ENCODE data around the gene MTERF4.

The MTERF4 gene

DNA sequence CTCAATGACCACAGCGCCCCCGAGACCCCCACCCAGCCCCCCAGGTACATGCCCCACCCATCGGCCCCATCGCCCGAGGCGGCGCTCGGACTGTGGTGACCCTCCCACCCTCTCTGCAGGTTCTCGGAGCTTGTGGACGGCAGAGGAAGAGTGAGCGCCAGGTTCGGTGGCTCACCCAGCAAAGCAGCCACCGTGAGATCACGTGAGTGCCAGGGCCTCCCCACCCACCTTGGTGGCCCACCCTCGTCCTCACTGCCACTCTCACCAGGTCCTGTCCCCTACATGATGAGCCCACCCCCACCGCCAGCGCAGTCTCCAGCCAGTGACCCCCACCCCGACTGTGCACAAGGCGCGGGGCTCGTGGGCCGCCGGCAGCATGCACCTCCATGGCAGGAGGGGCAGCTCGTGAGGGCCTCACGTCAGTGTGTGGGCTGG is 30.4 kb downstream of the MTERF4 start:
- DNase-seq (ENCODE audit: extremely low read depth in 1 of 2, low read depth in 1 of 2): no peak

DNA sequence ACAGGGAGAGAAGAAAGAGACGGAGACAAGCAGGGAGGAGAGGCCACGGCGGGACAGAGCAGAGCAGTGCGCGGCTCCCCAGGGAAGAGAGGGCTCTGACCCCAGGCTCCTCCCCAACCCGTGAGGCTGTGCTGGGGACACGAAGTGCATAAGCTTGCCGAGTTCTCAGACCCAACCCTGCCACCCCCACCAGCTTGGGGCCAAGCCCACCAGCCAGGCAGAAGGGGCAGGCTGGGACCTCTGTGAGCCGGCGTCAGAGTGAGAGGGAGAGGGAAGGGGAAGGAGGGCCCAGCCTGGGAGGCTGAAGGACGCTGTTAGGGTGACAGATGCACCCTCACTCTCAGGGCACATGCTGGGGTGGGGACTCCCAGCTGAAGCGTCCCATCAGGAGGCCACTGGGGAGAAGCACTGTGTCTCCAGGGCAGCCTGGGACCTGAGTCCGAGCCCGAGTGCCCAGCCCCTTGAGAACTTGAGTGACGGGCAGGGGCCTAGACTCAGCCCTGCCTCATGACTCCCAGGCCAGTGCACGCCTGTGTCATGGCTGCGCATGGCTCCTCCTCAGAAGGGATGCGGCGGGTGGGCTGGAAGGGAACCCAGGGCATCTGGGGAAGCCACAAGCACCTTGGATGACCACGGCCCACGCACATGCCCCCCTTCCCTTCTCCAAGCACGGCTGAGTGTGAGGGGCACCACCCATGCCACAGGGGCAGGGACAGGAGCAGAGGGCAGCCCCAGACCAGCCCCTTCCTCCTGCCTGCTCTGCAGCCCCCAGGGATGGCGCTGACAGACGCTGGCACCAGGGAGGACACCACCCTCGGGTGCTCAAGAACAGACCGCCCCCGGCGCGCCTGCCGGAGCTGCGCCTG is 31.0 kb downstream of the MTERF4 start:
- no peak for DNase-seq (ENCODE audit: extremely low read depth in 1 of 2, low read depth in 1 of 2)

DNA sequence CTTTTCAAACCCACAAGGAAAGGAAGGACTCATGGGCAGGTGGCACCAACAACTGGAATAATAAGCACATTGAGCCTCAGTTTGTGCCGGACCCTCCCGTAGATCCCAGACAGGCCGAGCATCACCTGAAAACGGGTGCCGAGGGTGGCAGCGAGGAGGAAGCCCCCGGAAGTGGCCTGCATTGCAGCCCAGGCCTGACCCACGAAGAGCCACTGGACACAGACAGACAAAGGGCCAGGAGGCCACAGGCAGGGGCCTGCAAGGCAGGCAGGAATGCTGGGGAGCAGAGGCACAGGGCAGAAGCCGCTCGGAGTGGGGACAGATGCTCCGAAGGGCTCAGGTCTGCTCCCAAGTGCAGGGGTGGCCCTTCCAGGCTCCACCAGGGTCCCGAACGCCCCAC is 31.7 kb downstream of the MTERF4 start:
- no peak for DNase-seq (ENCODE audit: extremely low read depth in 1 of 2, low read depth in 1 of 2)

DNA sequence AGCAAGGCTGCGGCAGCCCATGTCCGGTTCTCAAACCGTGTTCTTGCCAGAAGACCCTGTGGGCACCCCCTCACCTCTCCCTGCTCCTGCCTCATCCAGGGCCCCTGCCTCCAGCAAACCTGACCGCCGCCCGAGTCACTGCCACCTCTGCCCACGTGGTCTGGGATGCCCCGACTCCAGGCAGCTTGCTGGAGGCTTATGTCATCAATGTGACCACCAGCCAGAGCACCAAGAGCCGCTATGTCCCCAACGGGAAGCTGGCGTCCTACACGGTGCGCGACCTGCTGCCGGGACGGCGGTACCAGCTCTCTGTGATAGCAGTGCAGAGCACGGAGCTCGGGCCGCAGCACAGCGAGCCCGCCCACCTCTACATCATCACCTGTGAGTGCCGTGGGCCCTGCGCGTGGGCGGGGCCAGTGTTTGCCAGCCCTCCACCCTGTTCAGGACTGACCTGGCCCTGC is 32.2 kb downstream of the MTERF4 start:
- DNase-seq (ENCODE audit: extremely low read depth in 1 of 2, low read depth in 1 of 2): no peak

DNA sequence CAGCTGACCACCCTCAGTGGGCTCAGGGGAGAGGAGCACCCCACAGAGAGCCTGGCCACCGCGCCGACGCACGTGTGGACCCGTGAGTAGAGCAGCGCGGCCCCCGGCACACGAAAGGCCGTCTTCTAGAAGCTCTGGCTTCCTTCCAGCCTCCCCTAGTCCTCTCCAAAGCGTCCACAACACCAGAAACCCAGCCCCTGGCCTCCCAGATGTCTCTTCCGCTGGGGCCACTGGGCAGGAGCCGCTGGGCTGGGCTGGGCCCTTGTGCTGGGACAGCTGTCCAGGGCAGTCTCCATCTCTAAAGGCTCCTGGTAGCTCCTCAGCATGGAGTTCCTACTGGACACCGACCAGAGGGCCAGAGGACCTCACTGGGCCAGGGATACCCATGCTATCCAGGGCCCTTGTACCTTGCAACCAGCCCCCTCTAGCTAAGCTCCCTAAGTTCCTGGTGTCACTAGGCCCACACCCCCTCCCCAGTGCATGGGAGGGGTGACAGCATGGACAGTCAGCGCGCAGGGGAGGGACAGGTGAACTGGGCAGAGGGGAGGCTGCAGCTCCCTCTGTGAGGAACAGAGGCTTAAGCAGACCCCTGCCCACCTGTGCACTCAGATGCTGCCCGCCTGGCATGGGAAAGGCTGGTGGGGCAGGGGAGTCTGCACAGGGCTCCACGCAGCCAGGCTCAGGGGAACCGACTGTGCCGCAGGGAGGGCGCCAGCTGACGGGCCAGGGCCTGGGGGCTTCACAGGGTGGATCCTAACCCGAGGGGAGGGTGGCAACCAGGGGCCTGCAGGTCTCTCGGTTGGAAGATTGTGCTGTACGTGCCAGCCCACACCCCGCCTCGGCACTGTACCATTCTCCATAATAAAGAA is 32.9 kb downstream of the MTERF4 start:
- no peak for DNase-seq (ENCODE audit: extremely low read depth in 1 of 2, low read depth in 1 of 2)

DNA sequence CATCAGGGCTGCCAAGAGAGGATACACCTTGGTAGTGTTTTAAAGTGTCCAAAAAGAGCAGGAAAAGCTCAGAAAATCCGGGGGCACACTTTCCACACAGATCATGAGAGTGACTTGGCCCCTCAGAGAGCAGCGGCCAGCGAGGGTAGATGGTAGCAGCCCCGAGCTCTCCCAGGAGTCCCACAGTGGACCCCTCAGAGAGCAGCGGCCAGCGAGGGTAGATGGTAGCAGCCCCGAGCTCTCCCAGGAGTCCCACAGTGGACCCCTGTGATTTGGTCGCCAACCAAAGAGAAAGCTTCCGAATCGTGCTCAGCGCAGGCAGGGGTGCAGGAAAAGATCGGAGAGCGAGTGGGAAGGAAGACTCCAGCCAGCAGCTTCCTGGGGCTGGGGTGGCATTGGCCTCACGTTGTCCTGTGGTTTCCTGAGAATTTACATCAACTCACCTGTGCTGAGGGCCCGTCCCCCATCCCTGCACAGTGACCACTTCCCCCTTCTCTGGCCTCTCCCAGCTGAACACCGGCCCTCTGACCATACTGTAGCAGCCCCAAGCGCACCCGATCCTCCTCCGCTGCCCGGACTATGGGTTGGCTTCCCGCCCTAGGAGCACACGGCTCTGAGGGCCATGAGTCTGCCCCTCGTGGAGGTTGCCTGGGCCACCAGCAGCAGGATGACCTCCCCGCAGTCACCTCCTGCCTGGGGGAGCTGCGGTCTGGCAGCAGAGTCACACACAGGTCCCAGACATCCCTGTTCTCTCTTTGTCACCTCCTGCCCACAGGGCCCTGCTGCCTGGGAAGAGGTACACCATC is 33.7 kb downstream of the MTERF4 start:
- no peak for DNase-seq (ENCODE audit: extremely low read depth in 1 of 2, low read depth in 1 of 2)

DNA sequence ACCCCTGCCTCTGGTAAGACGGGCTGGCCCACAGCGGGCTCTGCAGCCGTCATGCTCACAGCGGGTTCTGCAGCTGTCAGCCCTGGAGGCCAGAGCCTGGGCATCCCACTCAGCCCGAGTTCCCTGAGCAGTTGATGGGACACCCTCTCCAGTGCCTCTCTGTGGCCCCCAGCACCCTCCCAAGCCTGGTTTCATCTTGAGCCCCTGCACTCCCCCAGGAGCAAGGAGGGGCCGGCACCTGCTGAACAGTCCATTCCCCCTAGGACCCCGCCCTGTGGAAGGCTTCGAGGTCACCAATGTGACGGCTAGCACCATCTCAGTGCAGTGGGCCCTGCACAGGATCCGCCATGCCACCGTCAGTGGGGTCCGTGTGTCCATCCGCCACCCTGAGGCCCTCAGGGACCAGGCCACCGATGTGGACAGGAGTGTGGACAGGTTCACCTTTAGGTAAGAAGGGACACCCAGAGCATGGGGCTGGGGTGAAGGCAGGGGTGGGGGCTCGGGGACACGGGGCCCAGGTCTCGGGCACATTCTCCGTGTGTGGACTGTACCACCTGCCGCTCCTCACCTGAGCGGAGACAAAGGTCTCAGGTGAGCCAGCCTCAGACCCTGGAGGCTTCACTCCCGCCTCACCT is 34.5 kb downstream of the MTERF4 start:
- no peak for DNase-seq (ENCODE audit: extremely low read depth in 1 of 2, low read depth in 1 of 2)

DNA sequence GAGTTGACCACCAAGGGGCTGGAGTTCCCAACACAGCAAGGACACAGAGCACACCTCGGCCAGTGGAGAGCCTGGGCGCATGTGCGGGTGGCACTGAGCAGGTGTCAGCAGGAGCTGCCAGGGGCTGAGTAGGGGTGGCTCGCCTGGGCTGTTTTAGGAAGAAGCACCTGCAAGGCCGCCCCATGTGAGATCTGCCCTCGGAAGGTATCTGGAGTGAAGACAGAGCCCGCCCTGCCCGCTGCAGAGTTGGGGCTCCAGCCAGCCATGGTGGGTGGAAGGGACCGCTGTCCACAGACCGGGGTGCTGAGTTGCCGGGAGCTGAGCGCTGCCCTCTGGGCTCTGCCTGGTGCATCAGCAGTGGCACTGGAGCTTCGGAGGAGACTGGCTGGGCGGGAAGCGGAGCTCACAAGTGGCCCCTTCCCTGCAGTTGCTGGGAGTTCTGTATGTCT is 35.2 kb downstream of the MTERF4 start:
- no peak for DNase-seq (ENCODE audit: extremely low read depth in 1 of 2, low read depth in 1 of 2)

DNA sequence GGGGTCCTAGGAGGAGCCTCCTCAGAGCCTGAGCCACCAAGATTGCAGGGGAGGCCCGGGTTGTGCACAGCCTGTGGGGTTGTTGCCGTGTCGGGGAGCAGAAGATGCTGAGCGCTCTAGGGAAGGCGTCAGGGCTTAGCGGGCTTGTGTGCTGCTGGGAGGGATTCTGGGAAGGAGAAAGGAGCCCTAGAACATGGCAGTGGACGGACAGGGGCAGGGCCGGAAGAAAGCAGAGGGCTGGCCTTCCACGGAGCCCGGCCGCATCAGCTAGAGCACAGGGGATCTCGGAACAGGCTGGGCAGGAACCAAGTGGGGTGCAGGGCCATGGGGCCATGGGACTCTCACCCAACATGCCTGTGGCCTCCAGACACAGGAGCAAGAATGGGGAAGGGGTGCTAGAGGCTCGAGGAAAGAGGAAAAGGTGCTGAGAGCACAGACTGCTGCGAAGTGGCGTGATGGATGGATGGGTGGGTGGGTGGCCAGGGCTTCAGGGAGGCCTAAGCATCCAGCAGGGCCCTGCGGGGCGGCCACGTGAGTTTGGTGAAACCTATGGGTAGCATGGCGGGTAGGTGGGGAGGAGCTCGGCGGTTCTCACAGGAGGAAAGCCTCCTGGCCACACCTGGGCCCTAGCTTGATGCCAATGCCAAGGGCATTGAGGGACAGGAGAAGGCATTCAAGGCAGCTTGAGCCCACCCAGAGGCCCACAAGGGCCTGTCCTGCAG is 35.8 kb downstream of the MTERF4 start:
- DNase-seq (ENCODE audit: extremely low read depth in 1 of 2, low read depth in 1 of 2): no peak

DNA sequence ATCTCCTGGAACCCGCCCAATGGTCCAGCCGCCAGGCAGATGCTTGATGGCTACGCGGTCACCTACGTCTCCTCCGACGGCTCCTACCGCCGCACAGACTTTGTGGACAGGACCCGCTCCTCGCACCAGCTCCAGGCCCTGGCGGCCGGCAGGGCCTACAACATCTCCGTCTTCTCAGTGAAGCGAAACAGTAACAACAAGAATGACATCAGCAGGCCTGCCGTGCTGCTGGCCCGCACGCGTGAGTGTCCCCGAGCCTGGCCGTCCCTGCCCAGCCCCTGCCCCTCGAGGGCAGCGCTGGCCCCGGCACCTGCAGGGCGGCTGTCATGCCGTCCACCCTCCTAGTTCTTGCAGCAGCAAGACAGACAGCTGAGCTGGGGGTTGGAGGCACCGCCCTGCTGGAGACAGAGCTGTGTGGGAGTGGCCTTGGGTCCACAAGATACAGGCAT is 36.7 kb downstream of the MTERF4 start:
- DNase-seq (ENCODE audit: extremely low read depth in 1 of 2, low read depth in 1 of 2): no peak

DNA sequence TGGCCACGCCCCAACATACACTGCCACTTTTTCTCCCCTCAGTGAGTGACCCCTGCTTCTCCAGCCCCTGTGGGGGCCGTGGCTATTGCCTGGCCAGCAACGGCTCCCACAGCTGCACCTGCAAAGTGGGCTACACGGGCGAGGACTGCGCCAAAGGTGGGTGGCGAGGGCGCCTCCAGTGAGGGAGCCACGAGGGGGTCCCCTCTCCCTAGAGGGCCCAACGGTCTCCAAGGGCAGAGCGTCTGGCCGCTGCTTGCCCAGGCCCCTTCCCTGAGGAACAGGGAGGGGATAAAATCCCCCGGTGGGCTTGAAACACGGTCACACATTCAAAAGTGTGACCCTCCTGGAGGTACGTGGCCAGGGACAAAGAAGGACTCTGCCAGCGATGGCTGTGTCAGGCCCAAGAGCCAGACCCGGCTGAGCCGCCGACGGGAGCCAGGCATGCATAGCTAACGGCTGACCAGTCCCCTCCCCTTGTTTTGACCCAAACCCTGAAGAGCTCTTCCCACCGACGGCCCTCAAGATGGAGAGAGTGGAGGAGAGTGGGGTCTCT is 37.2 kb downstream of the MTERF4 start:
- DNase-seq (ENCODE audit: extremely low read depth in 1 of 2, low read depth in 1 of 2): no peak

DNA sequence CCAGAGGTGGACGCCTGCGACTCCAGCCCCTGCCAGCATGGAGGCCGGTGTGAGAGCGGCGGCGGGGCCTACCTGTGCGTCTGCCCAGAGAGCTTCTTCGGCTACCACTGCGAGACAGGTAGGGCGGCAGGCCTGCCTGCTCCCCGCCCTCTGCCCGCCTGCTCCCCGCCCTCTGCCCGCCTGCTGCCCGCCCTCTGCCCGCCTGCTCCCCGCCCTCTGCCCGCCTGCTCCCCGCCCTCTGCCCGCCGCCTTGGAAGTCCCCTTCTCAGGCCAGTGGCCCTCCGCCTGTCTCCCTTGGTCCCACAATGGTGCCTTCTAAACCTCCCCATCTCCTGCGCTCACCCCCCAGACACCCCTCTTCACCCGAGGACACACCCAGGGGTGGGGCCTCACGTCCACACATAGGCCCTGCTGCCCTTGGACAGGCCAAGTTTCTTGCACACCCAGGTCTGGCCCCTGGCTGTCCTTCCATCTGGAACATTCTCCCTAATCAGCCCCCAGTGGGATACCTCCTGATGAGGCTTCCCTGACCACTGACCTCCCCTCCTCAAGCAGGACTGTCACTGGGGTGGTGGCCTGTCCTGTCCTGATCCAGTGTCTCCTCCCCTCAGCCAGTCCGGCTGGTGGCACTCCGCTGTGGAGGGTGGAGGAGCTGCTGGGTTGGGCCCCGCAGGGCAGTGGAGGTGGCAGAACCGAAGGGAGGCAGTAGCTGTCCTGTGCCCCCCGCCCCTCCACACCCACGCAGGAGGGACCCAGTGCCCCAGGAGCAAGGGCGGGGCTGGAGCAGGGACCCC is 37.9 kb downstream of the MTERF4 start:
- DNase-seq (ENCODE audit: extremely low read depth in 1 of 2, low read depth in 1 of 2): peak; percentile 14 to 22

DNA sequence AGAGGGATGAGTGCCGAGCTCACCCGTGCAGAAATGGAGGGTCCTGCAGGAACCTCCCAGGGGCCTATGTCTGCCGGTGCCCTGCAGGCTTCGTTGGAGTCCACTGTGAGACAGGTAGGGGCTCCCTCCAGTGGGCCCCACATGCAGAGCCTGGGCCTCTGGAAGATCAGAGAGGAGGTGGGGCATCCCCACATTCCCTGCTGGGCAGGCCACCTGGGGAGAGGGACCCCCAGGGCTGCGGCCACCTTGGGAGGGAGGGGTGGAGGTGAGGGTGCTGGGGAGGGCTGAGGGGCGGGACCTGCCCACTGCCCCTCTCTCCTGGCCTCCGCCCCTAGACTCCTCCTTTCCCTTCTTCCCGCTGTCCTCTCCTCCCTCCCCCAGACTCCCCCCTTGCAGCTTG is 38.5 kb downstream of the MTERF4 start:
- no peak for DNase-seq (ENCODE audit: extremely low read depth in 1 of 2, low read depth in 1 of 2)

DNA sequence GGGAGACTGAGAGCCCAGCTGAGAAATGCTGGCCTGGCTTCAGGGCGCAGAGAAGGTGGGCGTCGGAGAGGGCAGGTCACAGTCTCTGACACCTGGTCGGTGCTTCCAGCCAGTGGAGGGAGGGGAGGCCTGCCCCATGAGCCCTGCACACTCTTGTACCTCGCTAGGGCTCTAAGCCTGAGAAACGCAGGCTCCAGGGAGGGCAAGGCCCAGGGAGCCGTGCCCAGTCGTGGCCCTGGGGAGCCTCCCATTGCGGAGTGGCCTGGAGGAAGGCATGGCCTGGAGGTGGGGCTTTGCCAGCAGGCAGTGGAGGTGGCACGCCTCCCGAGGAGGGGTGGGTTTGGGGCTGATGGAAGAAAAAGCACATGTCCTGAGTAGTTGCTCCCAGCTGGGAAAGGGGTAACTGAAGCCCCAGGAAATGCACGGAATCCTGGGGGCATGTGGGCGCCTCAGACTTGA is 39.0 kb downstream of the MTERF4 start:
- no peak for DNase-seq (ENCODE audit: extremely low read depth in 1 of 2, low read depth in 1 of 2)

DNA sequence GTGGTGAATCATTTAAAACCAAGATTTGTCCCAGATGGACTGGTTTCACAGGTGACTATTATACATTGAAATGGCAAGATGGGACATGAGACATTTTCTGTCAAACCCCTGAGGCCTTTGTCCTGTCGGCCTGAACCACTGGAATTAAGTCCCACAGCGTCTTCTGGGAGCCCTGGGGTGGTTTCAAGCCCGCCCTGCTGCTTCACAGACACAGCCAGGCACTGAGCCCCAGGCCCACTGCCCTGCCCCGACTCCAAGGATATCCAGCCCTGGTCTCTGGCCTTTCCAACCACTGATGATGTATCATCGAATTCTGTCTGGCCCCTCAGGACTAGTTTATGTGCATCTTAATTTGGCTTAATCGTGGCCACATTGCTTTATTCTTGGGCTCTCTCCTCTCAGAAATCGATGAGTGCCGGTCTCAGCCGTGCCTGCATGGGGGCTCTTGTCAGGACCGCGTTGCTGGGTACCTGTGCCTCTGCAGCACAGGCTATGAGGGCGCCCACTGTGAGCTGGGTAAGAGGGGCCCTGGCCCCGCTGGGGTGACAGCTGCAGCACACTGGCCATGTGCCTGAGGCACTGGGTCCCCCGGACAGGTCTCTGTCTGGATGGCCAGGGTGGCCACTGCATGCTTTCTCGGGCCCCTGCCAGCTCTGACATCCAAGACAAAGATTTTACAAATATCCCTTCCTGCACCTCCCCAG is 39.5 kb downstream of the MTERF4 start:
- no peak for DNase-seq (ENCODE audit: extremely low read depth in 1 of 2, low read depth in 1 of 2)

DNA sequence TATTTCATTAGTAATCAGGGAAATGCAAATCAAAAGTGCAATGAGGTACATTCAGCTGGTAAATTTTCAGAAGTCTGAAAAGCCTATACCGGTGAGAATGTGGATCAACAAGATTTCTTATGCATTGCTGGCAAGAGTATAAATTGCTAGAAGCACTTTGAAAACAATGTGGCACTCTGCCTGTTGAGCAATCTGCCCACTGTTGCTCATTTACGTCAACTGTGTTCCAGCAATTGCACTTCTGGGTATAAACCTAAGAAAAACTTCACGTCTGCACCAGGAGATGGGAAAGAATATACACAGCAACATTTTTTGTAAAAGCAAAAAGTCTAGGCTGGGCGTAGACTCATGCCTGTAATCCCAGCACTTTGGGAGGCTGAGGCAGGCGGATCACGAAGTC is 40.8 kb downstream of the MTERF4 start:
- DNase-seq (ENCODE audit: extremely low read depth in 1 of 2, low read depth in 1 of 2): no peak

DNA sequence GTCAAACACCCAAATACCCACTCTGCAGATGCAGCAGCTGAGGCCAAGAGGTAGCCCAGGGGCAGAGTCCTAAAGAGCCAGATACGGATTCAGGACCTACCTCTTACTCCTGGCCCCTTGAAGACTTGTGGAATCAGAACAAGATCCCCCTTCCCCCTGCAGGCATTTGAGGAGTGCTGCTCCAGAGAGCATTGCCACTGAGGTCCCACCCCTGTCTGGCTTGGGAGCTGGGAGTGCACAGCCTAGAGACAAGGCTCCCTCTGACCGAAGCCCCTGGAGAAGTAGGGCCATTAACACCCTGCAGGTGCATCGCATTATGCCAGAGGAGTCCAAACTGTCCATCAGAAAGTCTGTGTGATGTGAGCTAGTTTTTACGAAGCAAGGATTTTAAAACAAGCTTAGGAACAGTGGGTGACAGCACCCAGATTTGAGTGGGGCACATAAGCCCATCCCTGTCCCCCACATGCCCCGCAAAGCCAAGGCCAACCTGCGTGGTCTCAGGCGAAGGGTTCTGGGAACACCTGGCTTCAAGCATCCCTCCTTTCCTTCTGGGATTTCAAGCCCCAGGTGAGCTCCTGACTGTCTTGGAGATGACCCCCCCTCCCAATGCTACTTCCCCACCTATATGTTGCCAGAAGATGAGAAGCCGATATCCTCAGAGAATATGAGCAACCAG is 48.4 kb downstream of the MTERF4 start:
- no peak for DNase-seq (ENCODE audit: extremely low read depth in 1 of 2, low read depth in 1 of 2)
